HUES64 (cell line): Measurements from ENCODE around the gene CBX1.

Experiments
- H3K27ac ChIP-seq: 2 replicates; pipeline ENCODE4 v1.7.0; 2013; ENCODE audit warnings: low read depth, low read length, inconsistent platforms
- H3K27me3 ChIP-seq: 2 replicates; pipeline ENCODE4 v1.6.1; 2013; ENCODE audit warnings: mild to moderate bottlenecking, low read length; ENCODE audit not compliant: insufficient read depth
- H3K36me3 ChIP-seq: 2 replicates; pipeline ENCODE4 v1.6.1; 2013; ENCODE audit warnings: mild to moderate bottlenecking, low read length; ENCODE audit not compliant: insufficient read depth
- H3K4me1 ChIP-seq: 2 replicates; pipeline ENCODE4 v1.6.1; 2013; ENCODE audit warnings: mild to moderate bottlenecking, low read length, moderate library complexity; ENCODE audit not compliant: insufficient read depth
- H3K4me3 ChIP-seq: 2 replicates; pipeline ENCODE4 v1.5.1; 2013; ENCODE audit warnings: mild to moderate bottlenecking, low read length, moderate library complexity
- H3K9ac ChIP-seq: 2 replicates; pipeline ENCODE4 v1.6.1; 2013; ENCODE audit warnings: mild to moderate bottlenecking, low read depth, low read length
- H3K9me3 ChIP-seq: 2 replicates; pipeline ENCODE4 v1.6.1; 2013; ENCODE audit warnings: low read depth, low read length; ENCODE audit not compliant: insufficient read depth
- WGBS: fragments of 150-250, 120-280 bp; methylation state at CpG from one replicate; pipeline ENCODE4 v1.1.7; 2013; ENCODE audit warnings: missing lambda C conversion rate; 5-methylcytosine and 5-hydroxymethylcytosine counted together

Gene CBX1

DNA sequence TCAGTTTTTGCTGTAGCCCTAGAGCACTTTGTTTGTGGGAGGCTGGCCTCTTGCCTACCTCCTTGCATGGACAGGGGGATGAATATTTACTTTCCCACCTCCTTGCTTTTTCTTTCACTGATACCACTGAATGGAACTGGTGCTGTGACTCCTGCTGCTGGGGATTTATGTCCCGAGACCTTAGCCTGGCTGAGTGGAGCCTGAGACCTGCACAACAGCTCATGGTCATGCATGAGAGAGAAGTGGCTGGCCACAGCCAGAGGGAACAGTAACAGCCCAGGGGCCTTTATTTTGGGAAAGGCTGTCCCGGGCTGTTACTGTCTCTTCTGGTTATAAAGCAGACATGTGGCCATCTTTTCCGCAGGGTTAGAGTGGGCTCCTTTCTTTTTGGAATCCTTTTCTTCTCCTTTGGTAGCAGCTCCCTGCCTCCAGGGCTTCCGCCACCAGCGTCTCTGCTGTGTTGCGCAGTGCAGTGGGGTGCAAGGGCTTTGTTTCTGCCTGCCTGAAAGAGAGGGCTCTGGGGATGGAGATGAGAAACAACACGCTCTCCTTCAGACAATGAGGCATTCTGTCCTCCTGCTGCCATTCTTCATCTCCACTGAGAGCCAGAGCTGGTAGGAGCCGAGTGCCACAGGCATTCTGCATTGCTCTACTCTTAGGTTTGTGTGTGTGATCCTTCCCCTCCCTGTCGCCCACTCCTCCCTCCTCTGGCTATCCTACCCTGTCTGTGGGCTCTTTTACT lies 20.8 kb upstream of the CBX1 start:
- H3K4me1 ChIP-seq: no peaks in the 10 kb centered on the region
- no peak overlapping the region for H3K9ac ChIP-seq
- 92% methylated on average over 8 of the region's 9 CpGs for WGBS
- H3K4me3 ChIP-seq: no peak overlapping the region
- H3K36me3 ChIP-seq: peaks cover 46% of the 10 kb centered on the region
- H3K27ac ChIP-seq: no peak overlapping the region
- no peaks in the 10 kb centered on the region for H3K27me3 ChIP-seq
- no peaks in the 10 kb centered on the region for H3K9me3 ChIP-seq

DNA sequence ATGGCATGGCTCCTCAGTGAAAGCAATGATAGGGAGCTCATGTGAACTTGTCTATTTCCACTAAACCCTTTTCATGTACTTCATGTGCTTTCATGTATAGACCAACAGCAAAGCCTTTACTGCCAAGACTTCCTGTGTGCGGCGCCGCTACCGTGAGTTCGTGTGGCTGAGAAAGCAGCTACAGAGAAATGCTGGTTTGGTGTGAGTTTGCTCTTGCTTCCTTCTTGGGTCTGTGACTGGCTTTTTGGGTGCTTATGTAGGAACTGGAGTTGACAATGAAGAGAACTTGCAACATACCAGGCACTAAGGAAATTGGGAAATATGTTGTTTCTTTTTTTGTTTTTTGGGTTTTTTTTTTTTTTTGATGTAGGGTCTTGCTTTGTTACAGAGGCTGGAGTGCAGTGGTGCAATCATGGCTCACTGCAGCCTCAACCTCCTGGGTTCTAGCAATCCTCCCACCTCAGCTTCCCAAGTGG lies 12.0 kb upstream of the CBX1 start:
- 96% methylated on average over 5 of the region's 5 CpGs for WGBS

DNA sequence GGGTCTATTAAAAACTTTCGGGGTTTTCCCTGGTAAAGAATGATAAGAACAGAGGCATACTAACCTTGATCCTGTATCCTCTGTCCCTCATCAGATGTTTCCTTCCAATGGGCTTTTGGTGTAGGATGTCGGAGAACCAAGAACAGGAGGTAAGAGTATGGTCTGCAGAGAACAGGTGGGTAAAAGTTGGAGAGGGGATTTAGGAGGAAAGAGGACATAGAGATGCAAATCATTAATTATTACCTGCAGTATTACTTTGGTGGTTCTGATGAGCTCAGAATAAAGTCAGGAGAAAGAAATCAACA lies 10.6 kb upstream of the CBX1 start:
- WGBS: 97% methylated on average over 2 of the region's 2 CpGs
- H3K27ac ChIP-seq: no peak overlapping the region
- H3K27me3 ChIP-seq: no peaks in the 10 kb centered on the region
- peaks cover 22% of the 10 kb centered on the region for H3K36me3 ChIP-seq
- no peaks in the 10 kb centered on the region for H3K4me1 ChIP-seq
- no peaks in the 10 kb centered on the region for H3K9me3 ChIP-seq
- H3K4me3 ChIP-seq: no peak overlapping the region
- no peak overlapping the region for H3K9ac ChIP-seq

More for the DNA sequence above, 12.0 kb upstream of the CBX1 start:
- Histone ChIP-seq H3K36me3 (peaks cover 28% of the 10 kb centered on the region), H3K4me3 (no peak overlapping the region), H3K4me1 (no peaks in the 10 kb centered on the region), H3K9ac (no peak overlapping the region), H3K9me3 (no peaks in the 10 kb centered on the region), H3K27ac (no peak overlapping the region), H3K27me3 (no peaks in the 10 kb centered on the region)

DNA sequence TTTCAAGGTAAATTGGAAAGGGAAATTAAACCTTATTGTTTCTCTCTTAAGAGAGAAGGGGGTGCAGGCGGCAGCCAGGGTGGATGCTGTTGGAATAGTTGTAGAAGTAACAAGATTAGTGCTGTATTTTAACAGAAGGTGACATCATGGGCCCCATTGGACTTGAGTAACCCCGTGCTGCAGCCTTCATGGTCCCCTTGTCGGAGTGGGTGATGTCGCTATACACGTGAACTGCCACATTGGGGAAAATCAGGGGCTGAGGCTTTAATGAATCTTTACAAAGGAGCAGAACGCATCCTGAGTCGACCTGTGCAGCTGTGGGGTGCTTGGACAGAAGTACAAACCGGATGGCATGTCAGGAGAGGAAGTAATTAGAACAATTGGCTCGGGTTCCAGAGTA lies 9.5 kb upstream of the CBX1 start:
- Histone ChIP-seq H3K4me3 (no peak overlapping the region), H3K9me3 (no peaks in the 10 kb centered on the region), H3K27me3 (no peaks in the 10 kb centered on the region), H3K4me1 (no peaks in the 10 kb centered on the region), H3K36me3 (peaks cover 19% of the 10 kb centered on the region), H3K27ac (no peak overlapping the region), H3K9ac (no peak overlapping the region)
- 93% methylated on average over 9 of the region's 9 CpGs for WGBS

DNA sequence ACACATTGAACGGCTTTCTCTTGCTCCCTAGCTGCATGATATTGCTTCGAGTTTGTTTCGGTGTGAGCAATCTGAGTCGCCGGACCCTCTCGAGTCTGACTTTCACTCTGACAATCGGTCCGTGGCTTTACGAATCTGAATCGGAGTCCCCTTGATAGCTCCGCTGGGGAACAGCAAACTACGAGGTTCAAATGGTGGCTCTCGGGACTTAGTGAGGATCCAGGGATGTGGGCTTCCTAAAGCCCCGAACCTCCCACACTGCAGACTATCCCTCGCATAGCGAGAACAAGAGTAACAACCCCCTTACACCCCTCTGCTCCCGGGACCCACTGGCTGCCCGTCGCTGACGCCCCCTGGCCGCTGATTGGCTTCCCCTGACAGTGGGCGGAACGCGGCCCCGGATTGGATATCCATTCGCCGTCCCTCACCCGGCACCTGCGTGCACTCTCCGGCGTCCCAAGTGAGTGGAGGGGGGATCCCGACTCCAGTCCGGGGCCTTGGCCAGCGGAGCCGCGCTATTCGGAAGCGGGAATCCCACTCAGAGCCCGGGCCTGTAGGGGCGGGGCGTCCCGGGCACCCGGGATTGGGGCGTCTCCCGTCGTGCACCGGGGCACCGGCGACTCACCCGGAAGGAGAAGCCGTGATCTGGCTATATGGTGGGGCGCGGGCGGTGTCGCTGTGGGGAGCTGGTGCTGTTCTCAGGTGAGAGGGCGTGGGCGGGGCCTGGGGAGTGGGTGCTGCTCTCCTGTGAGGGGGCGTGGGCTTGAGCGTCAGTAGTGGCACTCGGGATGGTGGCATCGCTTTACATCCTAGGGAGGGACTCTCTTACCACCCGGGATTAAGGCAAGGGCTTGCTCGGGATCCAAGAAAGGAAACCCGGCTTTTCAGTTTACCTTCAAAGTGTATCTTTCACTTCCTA lies 6.1 kb upstream of the CBX1 start, which contains the start of gene SNX11:
Gene SNX11 (plus strand): TSS at position 630 of the 919 bp plus-strand sequence. CDS start 4,278 bp downstream, outside the sequence.
- Histone ChIP-seq H3K4me3 (peak within 1 kb of the TSS; percentile 92), H3K27ac (peak within 1 kb of the TSS; percentile 86; the same call in 1 of the 2 replicates), H3K9ac (peak within 1 kb of the TSS; percentile 85), H3K36me3 (peaks cover 4% of the 10 kb centered on the region; the same call in 1 of the 2 replicates), H3K4me1 (no peaks in the 10 kb centered on the region), H3K9me3 (no peaks in the 10 kb centered on the region), H3K27me3 (no peaks in the 10 kb centered on the region)
- WGBS: 1% methylated on average over 64 of the region's 64 CpGs

DNA sequence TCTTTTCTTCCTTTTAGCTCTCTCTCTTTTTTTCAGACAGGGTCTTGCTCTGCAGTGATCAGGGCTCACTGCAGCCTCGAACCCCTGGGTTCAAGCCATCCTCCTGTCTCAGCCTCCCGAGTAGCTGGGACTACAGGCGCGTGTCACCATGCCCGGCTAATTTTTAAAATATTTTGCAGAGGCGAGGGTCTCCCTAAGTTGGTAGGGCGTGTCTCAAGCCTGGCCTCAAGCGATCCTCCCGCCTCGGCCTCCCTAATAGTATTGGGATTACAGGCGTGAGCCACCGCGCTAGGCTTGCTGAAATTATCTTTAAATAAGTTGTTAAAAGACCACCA lies 5.5 kb upstream of the CBX1 start:
- H3K4me3 ChIP-seq: peak overlapping the region; percentile 92
- 55% methylated on average over 13 of the region's 13 CpGs for WGBS
- no peaks in the 10 kb centered on the region for H3K4me1 ChIP-seq
- no peaks in the 10 kb centered on the region for H3K36me3 ChIP-seq
- no peaks in the 10 kb centered on the region for H3K9me3 ChIP-seq
- no peaks in the 10 kb centered on the region for H3K27me3 ChIP-seq
- peak overlapping the region; percentile 85 for H3K9ac ChIP-seq
- peak overlapping the region; percentile 86; the same call in 1 of the 2 replicates for H3K27ac ChIP-seq

DNA sequence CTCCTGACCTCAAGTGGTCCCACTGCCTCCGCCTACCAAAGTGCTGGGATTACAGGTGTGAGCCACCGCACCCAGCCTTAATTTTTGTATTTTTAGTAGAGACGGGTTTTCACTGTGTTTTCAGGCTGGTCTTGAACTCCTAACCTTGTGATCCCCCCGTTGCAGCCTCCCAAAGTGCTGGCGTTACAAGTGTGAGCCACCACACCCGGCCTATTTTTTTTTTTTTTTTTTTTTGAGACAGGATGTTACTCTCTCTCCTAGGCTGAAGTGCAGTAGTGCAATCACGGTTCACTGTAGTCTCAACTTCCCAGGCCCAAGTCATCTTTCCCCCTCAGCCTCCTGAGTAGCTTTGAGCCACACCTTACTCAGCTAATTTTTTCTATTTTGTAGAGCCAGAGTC lies 3.2 kb upstream of the CBX1 start:
- Histone ChIP-seq H3K4me1 (peaks cover 3% of the 10 kb centered on the region; the same call in 1 of the 2 replicates), H3K9me3 (no peaks in the 10 kb centered on the region), H3K36me3 (no peaks in the 10 kb centered on the region), H3K27ac (no peak overlapping the region), H3K27me3 (no peaks in the 10 kb centered on the region), H3K9ac (no peak overlapping the region), H3K4me3 (no peak overlapping the region)
- WGBS: 91% methylated on average over 7 of the region's 7 CpGs

DNA sequence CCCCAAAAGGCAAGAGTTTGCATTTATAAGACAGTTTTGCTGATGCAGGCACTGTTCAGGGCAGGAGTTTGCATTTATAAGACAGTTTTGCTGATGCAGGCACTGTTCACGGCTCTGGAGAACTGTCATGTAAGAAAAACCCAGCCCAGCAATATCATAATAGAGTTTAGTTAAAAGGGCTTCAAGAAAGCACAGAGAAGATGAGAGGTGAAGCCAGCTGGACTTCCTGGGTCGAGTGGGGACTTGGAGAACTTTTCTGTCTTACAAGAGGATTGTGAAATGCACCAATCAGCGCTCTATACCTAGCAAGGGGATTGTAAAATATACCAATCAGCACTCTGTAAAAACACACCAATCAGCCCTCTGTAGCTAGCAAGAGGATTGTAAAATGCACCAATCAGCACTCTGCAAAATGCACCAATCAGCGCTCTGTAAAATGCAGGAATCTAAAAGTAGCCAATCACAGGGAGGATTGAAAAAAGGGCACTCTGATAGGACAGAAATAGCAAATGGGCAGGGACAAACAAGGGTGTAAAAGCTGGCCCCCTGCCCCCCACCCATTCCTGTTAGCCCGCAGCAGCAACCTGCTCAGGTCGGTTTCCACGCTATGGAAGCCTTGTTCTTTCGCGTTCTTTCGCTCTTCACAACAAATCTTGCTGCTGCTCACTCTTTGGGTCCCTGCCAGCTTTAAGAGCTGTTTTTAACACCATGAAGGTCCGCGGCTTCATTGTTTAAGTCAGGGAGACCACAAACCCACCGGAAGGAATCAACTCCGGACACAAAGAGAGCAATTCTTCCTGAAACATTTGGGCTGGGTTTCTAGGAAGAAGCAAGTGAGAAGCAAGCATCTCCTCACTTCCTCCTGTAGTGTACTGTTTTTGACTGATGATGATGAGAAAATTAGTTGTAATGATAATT lies 1.8 kb upstream of the CBX1 start:
- Histone ChIP-seq H3K4me3 (no peak overlapping the region), H3K27ac (no peak overlapping the region), H3K9ac (no peak overlapping the region), H3K9me3 (no peaks in the 10 kb centered on the region), H3K27me3 (no peaks in the 10 kb centered on the region), H3K36me3 (no peaks in the 10 kb centered on the region), H3K4me1 (peaks cover 4% of the 10 kb centered on the region; the same call in 1 of the 2 replicates)
- WGBS: 96% methylated on average over 14 of the region's 14 CpGs

DNA sequence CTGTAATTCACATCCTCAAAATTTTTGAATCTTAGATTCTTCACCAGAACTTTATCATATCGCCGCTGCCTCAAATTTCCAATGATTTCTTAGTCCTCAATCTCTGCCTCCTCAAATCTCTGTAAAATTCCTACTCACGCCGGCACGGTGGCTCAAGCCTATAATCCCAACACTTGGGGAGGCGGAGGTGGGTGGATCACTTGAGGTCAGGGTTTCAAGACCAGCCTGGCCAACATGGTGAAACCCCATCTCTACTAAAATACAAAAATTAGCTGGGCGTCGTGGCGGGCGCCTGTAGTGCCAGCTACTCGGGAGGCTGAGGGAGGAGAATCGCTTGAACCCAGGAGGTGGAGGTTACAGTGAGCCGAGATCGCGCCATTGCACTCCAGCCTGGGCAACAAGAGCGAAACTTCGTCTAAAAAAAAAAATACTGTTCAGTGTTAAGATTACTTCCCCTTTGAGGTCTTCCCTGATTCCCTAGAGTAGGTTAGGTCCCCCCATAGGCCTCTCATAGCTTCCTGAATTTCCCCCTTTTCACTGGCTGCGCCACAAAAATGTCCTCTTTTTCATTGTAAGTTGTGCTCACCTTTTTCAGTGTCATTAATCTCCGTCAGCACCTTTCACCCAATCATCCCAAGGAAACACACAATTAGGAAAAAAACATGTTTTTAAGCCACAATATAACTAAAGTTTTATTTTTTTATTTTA lies 919 bp upstream of the CBX1 start:
- H3K9me3 ChIP-seq: no peaks in the 10 kb centered on the region
- no peak overlapping the region for H3K27ac ChIP-seq
- H3K4me1 ChIP-seq: peaks cover 4% of the 10 kb centered on the region; the same call in 1 of the 2 replicates
- WGBS: 90% methylated on average over 19 of the region's 19 CpGs
- no peaks in the 10 kb centered on the region for H3K27me3 ChIP-seq
- no peak overlapping the region for H3K9ac ChIP-seq
- H3K4me3 ChIP-seq: peak overlapping the region; percentile 80
- H3K36me3 ChIP-seq: no peaks in the 10 kb centered on the region; the same call in 1 of the 2 replicates

DNA sequence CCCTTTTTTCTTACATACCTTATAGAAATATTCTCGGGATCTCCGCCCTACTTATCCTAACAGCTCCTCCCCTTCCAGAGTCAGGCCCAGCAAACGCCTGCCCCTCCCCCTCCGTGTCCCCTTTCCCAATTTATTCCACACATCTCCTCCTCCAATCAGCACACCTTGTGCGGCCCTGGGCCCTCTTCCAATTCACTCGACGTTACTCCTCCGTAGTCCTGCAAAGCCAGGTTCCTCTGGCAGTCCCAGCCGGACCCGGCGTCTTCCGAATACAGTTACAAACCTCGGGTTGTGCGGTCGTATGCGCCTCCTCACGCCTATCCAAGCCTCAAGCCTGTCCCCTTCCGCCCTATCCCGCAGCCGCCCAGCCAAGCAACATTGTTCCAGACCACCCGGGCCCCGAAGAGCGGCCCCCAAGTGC lies 677 bp downstream of the CBX1 start:
- WGBS: under 1% methylated on average over 23 of the region's 23 CpGs
- Histone ChIP-seq H3K4me1 (peaks cover 4% of the 10 kb centered on the region; the same call in 1 of the 2 replicates), H3K27ac (peak overlapping the region; percentile 90)

More for the DNA sequence above, 677 bp downstream of the CBX1 start:
- Histone ChIP-seq H3K4me3 (peak overlapping the region; percentile 80), H3K27me3 (no peaks in the 10 kb centered on the region), H3K36me3 (peaks cover 5% of the 10 kb centered on the region; the same call in 1 of the 2 replicates), H3K9me3 (no peaks in the 10 kb centered on the region), H3K9ac (peak overlapping the region; percentile 85)
